ENCODE data around the gene ACTRT3.

ACTRT3 gene

DNA sequence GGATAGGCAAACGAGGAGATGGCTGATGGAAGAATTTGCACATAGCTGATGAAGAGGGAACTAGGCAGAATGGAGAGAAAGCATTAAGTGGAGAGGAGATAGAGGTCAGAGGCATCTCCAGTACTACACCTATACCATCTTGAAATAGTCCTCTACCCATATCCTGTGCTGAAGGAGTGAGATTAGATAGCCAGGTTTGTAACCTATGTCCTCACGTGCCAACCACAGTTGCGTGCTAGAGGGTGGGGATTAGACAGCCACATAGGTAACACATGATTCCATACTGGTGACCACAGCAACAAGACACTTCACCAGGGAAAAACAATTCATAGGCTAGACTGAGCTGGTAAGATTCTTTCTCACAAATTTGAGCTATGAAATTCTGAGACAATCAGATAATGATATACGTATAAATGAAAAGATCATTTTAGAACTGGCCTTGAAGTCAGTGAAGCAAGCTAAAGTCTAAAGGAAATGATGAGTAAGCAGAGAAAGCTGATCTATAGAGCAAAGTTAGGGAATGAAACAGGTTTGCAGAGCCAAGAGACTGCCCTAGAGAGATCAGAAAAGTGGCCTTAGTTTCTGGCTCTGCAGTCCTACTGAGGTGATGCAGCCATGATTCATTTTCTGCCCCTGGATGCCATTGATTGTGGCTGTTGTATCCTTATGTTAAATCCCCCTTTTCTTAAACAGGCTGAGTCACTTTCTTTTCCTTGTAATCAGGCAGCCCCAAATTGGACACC, 21.5 kb upstream of the ACTRT3 start:
- no peak for DNase-seq (ENCODE audit: low read depth in 1 of 2, low spot score in 1 of 2)
- Histone ChIP-seq H3K27me3 (ENCODE audit: insufficient read depth, poor library complexity, severe bottlenecking) (no peaks in the 10 kb centered on the region), H3K27ac (replicated peaks) (no peak overlapping the region), H3K4me3 (replicated peaks; ENCODE audit: insufficient read depth, low read length) (no peak overlapping the region)
- TF ChIP-seq POLR2AphosphoS5 (IDR thresholded peaks at IDR 0.05; ENCODE audit: low read depth) = peak; percentile 44; the same call in 1 of the 2 replicates
- TF ChIP-seq, protein P1, sequence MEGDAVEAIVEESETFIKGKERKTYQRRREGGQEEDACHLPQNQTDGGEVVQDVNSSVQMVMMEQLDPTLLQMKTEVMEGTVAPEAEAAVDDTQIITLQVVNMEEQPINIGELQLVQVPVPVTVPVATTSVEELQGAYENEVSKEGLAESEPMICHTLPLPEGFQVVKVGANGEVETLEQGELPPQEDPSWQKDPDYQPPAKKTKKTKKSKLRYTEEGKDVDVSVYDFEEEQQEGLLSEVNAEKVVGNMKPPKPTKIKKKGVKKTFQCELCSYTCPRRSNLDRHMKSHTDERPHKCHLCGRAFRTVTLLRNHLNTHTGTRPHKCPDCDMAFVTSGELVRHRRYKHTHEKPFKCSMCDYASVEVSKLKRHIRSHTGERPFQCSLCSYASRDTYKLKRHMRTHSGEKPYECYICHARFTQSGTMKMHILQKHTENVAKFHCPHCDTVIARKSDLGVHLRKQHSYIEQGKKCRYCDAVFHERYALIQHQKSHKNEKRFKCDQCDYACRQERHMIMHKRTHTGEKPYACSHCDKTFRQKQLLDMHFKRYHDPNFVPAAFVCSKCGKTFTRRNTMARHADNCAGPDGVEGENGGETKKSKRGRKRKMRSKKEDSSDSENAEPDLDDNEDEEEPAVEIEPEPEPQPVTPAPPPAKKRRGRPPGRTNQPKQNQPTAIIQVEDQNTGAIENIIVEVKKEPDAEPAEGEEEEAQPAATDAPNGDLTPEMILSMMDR (IDR thresholded peaks at IDR 0.05; ENCODE audit: insufficient read depth, low read length) = no peak

DNA sequence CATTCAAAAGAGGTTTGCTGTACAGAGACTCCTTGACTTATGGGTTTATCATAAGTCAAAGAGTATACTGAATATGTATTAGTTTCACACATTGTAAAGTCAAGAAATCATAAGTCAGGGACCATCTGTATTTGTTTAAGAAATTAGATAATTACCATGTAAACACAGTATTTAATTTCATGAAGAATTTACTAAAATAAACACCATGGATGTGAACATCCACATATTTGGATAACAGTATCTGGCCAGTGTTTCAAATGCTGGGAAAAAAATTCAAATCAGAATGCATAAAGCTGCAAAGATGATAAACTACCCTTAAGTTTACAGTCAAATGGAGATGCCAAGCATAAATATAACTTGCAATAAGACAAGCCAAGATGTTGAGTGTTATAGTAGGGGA, 20.9 kb upstream of the ACTRT3 start:
- TF ChIP-seq, protein P1 (IDR thresholded peaks at IDR 0.05; ENCODE audit: insufficient read depth, low read length) = no peak
- TF ChIP-seq GABPA (IDR thresholded peaks at IDR 0.05; ENCODE audit: low read depth) = no peak
- no peak for TF ChIP-seq REST (IDR thresholded peaks at IDR 0.05; ENCODE audit: insufficient replicate concordance, low read depth)
- TF ChIP-seq POLR2AphosphoS5 (IDR thresholded peaks at IDR 0.05; ENCODE audit: low read depth) = no peak
- TF ChIP-seq SPI1 (IDR thresholded peaks at IDR 0.05; ENCODE audit: borderline replicate concordance, low read depth) = no peak
- H3K4me3 ChIP-seq (replicated peaks; ENCODE audit: insufficient read depth, low read length) = no peak overlapping the region
- H3K27ac ChIP-seq (replicated peaks) = no peak overlapping the region
- no peaks in the 10 kb centered on the region for H3K27me3 ChIP-seq (ENCODE audit: insufficient read depth, poor library complexity, severe bottlenecking)
- DNase-seq (ENCODE audit: low read depth in 1 of 2, low spot score in 1 of 2) = no peak

GRCh38 chr3:169787791-169788190, 18.4 kb upstream of the ACTRT3 start:
- no peak for DNase-seq (ENCODE audit: low read depth in 1 of 2, low spot score in 1 of 2)
- TF ChIP-seq SPI1 (IDR thresholded peaks at IDR 0.05; ENCODE audit: borderline replicate concordance, low read depth) (no peak), GABPA (IDR thresholded peaks at IDR 0.05; ENCODE audit: low read depth) (no peak), REST (IDR thresholded peaks at IDR 0.05; ENCODE audit: insufficient replicate concordance, low read depth) (no peak), POLR2AphosphoS5 (IDR thresholded peaks at IDR 0.05; ENCODE audit: low read depth) (no peak)
- TF ChIP-seq, protein P1 (IDR thresholded peaks at IDR 0.05; ENCODE audit: insufficient read depth, low read length) = no peak
- H3K27me3 ChIP-seq (ENCODE audit: insufficient read depth, poor library complexity, severe bottlenecking) = no peaks in the 10 kb centered on the region

GRCh38 chr3:169787120-169787519, 17.8 kb upstream of the ACTRT3 start:
- DNase-seq (ENCODE audit: low read depth in 1 of 2, low spot score in 1 of 2) = no peak
- Histone ChIP-seq H3K27ac (replicated peaks) (no peak overlapping the region), H3K27me3 (ENCODE audit: insufficient read depth, poor library complexity, severe bottlenecking) (no peaks in the 10 kb centered on the region), H3K4me3 (replicated peaks; ENCODE audit: insufficient read depth, low read length) (no peak overlapping the region)
- TF ChIP-seq GABPA (IDR thresholded peaks at IDR 0.05; ENCODE audit: low read depth) = no peak
- no peak for TF ChIP-seq REST (IDR thresholded peaks at IDR 0.05; ENCODE audit: insufficient replicate concordance, low read depth)
- TF ChIP-seq, protein P1 (IDR thresholded peaks at IDR 0.05; ENCODE audit: insufficient read depth, low read length) = no peak
- TF ChIP-seq POLR2AphosphoS5 (IDR thresholded peaks at IDR 0.05; ENCODE audit: low read depth) = no peak
- TF ChIP-seq SPI1 (IDR thresholded peaks at IDR 0.05; ENCODE audit: borderline replicate concordance, low read depth) = no peak

More at GRCh38 chr3:169787791-169788190, 18.4 kb upstream of the ACTRT3 start:
- Histone ChIP-seq H3K27ac (replicated peaks) (no peak overlapping the region), H3K4me3 (replicated peaks; ENCODE audit: insufficient read depth, low read length) (no peak overlapping the region)

Data from HL-60 (cell line).